Medulla oblongata (tissue), 1 donor: Measurements from ENCODE around the gene PUS10.
A peak's percentile ranks its signal among the peaks of the same experiment; 100 is the strongest.
"Not testable (repeated sequence)": the region's sequence is repeated elsewhere in the genome, so short reads cannot be mapped to it uniquely, and the experiment has no call there.

ENCODE experiments used
- DNase-seq: peaks from one replicate; pipeline ENCODE4 v3.0.0-alpha.2; 2015; ENCODE audit errors: extremely low spot score

The PUS10 gene

DNA sequence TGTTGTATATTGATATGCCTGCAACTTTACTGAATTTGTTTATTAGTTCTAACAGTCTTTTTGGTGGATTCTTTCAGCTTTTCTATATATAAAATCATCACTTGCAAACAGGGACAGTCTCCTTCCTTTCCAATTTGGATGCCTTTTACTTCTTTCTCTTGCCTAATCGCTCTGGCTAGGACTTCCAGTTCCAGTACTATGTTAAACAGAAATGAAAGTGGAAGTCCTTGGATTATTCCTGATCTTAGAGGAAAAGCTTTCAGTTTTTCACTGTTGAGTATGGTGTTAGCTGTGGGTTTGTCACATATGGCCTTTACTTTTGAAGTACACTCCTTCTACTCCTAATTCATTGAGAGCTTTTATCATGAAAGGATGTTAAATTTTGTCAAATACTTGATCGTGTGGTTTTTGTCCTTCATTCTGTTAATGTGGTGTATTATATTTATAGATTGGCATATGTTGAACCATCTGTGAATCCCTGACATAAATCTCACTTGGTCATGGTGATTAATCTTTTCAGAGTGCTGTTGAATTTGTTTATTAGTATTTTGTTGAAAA lies 83.8 kb downstream of the PUS10 start:
- no peak for DNase-seq

DNA sequence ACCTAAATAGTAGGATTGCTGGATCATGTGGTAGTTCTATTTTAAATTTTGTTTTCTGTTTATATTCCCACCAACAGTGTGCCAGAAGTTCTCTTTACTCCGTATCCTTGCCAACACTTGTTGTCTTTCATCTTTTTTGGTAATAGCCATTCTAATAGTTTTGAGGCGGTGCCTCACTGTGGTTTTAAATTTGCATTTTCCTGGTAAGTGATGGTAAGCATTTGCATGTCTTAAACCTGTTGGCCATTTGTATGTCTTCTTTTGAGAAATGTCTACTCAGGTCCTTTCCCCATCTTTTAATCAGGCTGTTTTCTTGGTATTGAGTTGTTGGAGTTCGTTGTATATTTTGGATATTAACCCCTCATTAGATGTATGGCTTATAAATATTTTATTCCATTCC lies 85.1 kb downstream of the PUS10 start:
- DNase-seq = no peak

DNA sequence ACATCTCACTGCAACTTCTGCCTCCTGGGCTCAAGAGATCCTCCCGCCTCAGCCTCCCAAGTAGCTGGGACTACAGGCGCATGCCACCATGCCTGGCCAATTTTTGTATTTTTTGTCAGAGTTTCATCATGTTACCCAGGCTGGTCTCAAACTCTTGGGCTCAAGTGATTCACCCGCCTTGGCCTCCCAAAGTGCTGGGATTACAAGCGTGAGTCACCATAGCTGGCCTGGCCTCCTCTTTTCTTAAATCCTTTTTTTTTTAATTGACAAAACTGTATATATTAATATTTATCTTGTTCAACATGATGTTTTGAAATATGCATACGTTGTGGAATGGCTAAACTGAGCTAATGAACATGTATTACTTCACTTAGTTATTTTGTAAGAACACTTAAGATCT lies 86.0 kb downstream of the PUS10 start:
- not testable (repeated sequence) for DNase-seq

DNA sequence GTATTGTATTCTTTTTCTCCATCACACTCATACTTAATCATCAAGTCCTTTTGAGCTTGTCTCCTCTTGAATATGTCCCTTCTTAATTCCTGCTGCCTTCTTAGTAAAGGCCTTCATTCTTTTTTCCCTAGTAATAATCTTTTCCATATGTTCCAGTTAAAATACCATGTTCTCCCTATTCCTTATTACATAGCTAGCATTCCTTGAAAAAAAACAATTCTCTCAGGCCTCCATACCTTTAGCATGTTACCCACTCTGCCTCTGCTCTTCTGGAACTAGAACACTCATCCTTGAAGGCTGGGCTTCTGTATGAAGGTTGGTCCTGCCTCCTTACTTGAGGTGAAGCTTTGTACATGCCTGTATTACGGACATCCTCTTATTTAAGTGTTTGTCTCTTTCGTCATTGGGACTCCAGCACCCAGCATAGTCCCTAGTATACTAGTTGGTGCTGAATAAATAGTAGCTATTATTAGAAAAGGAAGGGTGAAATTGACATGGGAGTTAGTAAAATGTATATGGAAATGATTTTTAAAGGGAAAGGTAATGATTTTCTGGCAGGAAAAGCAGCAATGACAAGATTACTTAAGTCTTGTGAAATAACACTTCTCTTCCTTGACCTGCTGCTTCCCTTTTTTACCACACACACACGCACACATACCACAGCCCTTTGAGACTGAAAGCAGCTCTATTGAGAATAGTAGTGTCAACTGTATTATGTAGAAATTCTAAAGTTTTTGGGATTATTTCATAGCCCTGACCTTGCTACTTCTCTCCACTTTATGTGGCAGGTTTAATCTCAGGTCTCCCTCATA lies 91.1 kb downstream of the PUS10 start:
- DNase-seq = peak; percentile 46

DNA sequence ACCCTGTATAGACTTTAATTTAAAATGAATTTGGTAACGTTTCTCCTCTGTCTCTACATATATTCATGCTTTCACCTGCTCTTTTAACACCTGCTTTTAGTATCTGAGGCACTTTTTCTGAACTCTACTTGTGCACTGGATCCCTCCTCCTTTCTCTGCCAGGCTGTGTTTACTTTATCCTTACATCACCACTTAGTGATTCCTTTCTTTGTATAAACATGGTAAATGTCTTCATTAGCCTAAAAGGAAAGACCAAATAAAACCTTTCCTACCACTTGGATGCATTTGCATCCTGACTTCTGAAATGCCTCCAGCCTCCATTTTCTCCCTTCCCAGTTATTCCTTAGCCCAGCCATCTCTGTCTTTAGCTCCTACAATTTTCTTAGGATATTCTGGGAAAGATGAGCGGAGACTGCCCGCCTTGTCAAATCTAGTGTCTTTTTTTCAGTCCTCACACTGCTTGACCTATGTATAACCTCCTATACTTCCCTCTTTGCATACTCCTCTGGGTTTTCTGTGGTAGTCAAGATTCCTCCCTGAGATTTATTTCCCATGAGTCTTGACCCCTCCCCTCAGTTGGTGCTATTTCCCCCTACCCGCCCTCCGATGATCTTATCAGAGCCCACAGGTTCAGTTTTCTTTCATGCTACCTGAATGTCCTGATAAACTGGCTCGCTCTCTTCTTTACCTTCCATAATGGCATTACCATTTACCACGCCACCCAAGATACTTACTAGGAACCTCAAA lies 91.9 kb downstream of the PUS10 start:
- no peak for DNase-seq

DNA sequence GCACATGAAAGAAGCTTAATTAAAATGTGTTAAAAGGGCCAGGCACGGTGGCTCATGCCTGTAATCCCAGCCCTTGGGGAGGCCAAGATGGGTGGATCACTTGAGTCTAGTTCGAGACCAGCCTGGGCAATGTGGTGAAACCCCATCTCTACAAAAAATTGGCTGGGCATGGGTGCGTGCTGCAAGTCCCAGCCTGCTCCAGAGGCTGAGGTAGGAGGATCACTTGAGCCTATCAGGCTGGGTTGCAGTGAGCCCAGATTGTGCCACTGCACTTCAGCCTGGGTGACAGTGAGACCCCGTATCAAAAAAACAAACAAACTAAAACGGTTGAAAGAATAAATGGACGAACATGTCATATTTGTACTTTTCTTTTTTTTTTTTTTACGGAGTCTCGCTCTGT lies 110.7 kb downstream of the PUS10 start:
- DNase-seq = no peak

DNA sequence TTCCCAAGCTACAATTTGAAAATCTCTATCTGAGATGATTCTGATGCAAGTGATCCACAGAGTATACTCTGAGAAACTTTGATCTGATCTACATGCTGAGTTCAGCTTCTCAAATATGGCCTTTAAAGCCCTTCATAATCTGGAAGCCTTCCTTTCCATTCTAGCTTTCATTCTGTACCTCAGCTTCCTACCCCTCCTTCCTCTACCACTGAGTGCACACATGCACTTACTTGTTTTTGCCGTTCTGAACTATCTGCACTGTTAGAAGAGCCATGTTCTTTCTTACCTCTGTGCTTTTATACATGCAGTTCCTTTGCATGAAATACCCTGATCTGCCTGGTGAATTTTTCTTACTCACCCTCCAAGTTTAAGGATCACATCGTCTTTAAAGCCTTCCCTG lies 111.7 kb downstream of the PUS10 start:
- DNase-seq = no peak

DNA sequence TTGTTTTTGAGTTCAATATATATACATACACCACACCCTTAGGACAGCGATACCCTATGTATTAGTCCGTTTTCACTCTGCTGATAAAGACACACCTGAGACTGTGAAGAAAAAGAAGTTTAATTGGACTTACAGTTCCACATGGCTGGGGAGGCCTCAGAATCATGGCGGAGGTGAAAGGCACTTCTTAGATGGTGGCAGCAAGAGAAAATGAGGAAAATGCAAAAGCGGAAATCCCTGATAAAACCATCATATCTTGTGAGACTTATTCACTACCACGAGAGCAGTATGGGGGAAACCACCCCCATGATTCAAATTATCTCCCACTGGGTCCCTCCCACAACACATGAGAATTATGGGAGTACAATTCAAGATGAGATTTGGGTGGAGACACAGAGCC lies 112.2 kb downstream of the PUS10 start:
- DNase-seq = not testable (repeated sequence)

DNA sequence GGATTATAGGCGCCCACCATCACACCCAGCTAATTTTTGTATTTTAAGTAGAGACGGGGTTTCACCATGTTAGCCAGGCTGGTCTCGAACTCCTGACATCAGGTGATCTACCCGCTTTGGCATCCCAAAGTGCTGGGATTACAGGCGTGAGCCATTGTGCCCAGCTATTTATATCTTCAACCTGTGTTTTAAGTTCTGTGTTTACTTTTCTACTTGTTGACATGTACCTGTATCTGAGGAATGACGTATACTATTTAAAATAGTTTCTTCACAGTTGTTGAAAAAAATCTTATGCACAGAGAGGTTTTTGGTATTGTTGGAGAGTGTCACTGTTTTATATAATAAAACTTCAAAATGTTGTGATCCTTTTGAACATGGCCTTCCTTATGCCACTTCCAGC lies 116.8 kb downstream of the PUS10 start:
- DNase-seq = not testable (repeated sequence)

DNA sequence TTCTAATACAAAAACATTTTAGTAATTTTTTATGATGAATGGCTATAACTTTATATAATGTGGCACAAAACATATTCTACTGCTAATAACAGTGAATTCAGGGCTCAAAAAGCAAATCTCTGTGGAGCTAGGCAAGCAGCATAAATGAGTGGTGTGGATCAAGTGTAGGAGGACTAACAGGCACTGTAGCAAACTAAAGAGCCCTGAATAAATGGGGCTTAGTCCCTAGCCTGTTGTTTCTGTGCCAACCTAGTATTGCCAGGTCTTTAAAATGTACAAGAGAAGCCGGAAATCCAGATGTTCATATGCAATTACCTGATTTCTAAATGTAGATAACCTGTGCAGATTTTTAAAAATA lies 118.2 kb downstream of the PUS10 start:
- DNase-seq = no peak

DNA sequence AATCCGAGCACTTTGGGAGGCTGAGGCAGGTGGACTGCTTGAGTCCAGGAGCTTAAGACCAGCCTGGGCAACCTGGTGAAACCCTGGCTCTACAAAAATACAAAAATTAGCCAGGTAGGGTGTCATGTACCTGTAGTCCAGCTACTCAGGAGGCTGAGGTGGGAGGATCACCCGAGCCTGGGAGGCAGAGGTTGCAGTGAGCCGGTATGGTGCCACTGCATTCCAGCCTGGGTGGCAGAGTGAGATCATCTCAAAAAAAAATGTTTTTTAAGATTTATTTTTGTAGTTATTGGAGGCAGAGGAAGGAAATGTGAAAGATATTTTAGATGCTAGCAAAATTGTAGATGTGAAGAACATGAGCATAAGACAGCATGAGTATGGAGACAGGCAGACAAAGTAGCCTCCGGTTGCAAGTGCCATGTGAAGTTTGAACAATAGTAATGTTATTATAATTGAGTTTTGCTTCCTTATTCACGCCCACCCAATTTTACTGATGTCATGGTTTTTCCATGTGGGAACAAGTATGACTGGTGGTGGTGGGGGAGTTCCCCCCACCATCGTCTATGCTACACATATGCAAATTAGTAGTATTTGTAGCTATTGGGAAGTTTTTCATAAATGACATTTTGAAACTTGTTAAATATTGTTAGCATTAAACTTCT lies 118.7 kb downstream of the PUS10 start:
- no peak for DNase-seq

DNA sequence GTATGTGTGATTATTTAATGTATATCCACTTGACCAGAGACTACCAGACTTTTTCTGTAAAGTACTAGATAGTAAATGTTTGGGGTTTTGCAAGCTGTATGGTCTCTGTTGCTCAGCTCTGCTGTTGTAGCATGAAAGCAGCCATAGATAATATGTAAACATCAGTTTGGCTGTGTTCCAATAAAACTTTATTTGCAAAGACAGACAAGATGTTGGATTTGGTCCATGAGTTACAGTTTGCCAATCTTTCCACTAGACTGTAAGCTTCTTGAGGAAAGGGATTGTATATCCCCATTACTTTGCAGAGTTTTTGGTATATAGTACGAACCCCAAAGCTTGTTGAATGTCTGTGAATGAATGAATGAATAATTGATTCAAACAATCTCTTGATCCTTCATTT lies 119.5 kb downstream of the PUS10 start:
- no peak for DNase-seq
